MCF 10A (cell line): ENCODE data around the gene HES2. TPM values are rescaled to one million over a fixed set of nuclear protein-coding genes. Genes with fewer than 3 reads are reported as not detected.
A peak's percentile ranks its signal among the peaks of the same experiment; 100 is the strongest.

Experiments
- BruUV-seq: library from RNA; stranded (reverse); fragments of 400-500 nt; replicated peaks from 2 replicates; lab custom pipeline; 2021; lab: Mats Ljungman, UMichigan
- CTCF ChIA-PET: fragments of 300-600 bp; sonication (Branson Sonifier 250); formaldehyde crosslinking; extraction: SDS; loops from one replicate; lab custom pipeline; 2021; ENCODE audit warnings: antibody characterized with exemption, inconsistent platforms; lab: Yijun Ruan, JAX
- POLR2A ChIA-PET: fragments of 300-600, 350-650 bp; sonication (Branson Sonifier 250); formaldehyde crosslinking; extraction: SDS; loops from one replicate; lab custom pipeline; 2020; ENCODE audit warnings: antibody characterized with exemption, inconsistent platforms; lab: Yijun Ruan, JAX
- DNase-seq: peaks from one replicate; pipeline ENCODE4 v3.0.0-alpha.2; 2018; ENCODE audit not compliant: unreplicated experiment
- H3K27ac Mint-ChIP-seq: one replicate; pipeline ENCODE4 v1.8.0; 2022; ENCODE audit warnings: mild to moderate bottlenecking, low read depth, mixed read lengths; ENCODE audit not compliant: unreplicated experiment
- H3K27me3 Mint-ChIP-seq: one replicate; pipeline ENCODE4 v1.8.0; 2022; ENCODE audit warnings: mixed read lengths; ENCODE audit not compliant: insufficient read depth, unreplicated experiment
- H3K36me3 Mint-ChIP-seq: one replicate; pipeline ENCODE4 v1.8.0; 2022; ENCODE audit warnings: mild to moderate bottlenecking, moderate library complexity, mixed read lengths; ENCODE audit not compliant: insufficient read depth, unreplicated experiment
- H3K4me1 Mint-ChIP-seq: one replicate; pipeline ENCODE4 v1.8.0; 2022; ENCODE audit warnings: mixed read lengths; ENCODE audit not compliant: insufficient read depth, unreplicated experiment
- H3K4me3 Mint-ChIP-seq: one replicate; pipeline ENCODE4 v1.8.0; 2022; ENCODE audit warnings: mild to moderate bottlenecking, moderate library complexity, mixed read lengths; ENCODE audit not compliant: unreplicated experiment
- H3K9me3 Mint-ChIP-seq: one replicate; pipeline ENCODE4 v1.8.0; 2022; ENCODE audit warnings: mixed read lengths; ENCODE audit not compliant: unreplicated experiment
- intact Hi-C: fragments of 100-400 bp; cut with micrococcal nuclease; formaldehyde crosslinking; loops from 2 replicates; pipeline ENCODE4 v1.14.1; 2022
- total RNA-seq: library from RNA; stranded (reverse); gene quantifications from 2 replicates; pipeline ENCODE4 v1.2.3, GENCODE V29; 2022
- TF ChIP-seq, protein P1 (sequence below): fragments of 200-600 bp; IDR thresholded peaks from one replicate; pipeline ENCODE4 v1.8.0; 2022; ENCODE audit warnings: antibody characterized with exemption, mild to moderate bottlenecking; ENCODE audit not compliant: unreplicated experiment

HES2 gene
- total RNA-seq, 1 experiment from 2014 or later: 7.6 TPM

DNA sequence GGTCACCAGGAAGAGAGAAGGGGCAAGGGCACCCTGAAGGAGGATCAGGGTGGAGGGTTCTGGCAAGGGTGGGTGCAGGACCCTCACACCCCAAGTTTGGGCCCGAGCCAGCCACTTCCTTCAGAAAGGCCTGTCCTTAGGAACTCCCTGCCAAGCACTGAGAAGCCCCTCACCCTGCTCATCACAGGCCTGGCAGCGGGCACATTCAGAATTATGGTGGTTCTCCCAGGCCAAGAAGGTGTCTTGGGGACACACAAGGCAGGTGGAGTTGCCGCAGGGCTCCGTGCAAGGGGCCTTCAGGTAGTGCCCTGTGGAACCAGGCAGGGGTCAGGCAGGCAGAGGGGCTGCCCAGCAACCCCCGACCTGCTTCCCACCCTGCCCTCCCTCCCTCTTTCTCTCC, 45.2 kb upstream of the HES2 start:
- no peak for DNase-seq
- Mint-ChIP-seq H3K9me3 (no peaks in the 10 kb centered on the region), H3K4me1 (peaks cover 5% of the 10 kb centered on the region), H3K4me3 (no peak overlapping the region), H3K27ac (peak overlapping the region; percentile 68), H3K36me3 (peaks cover 47% of the 10 kb centered on the region), H3K27me3 (no peaks in the 10 kb centered on the region)
- TF ChIP-seq, protein P1, sequence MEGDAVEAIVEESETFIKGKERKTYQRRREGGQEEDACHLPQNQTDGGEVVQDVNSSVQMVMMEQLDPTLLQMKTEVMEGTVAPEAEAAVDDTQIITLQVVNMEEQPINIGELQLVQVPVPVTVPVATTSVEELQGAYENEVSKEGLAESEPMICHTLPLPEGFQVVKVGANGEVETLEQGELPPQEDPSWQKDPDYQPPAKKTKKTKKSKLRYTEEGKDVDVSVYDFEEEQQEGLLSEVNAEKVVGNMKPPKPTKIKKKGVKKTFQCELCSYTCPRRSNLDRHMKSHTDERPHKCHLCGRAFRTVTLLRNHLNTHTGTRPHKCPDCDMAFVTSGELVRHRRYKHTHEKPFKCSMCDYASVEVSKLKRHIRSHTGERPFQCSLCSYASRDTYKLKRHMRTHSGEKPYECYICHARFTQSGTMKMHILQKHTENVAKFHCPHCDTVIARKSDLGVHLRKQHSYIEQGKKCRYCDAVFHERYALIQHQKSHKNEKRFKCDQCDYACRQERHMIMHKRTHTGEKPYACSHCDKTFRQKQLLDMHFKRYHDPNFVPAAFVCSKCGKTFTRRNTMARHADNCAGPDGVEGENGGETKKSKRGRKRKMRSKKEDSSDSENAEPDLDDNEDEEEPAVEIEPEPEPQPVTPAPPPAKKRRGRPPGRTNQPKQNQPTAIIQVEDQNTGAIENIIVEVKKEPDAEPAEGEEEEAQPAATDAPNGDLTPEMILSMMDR: no peak
- ChIA-PET POLR2A (interaction anchor here (0.7 kb wide), 1 partner anchor 25 kb away, joined by 4 read pairs; no protein-coding TSS in a partner anchor), CTCF (interaction anchor here (0.5 kb wide), 1 partner anchor 93 kb away, joined by 3 read pairs; no protein-coding TSS in a partner anchor)
- intact Hi-C loops: no loop called here
- no TSS peak for BruUV-seq

DNA sequence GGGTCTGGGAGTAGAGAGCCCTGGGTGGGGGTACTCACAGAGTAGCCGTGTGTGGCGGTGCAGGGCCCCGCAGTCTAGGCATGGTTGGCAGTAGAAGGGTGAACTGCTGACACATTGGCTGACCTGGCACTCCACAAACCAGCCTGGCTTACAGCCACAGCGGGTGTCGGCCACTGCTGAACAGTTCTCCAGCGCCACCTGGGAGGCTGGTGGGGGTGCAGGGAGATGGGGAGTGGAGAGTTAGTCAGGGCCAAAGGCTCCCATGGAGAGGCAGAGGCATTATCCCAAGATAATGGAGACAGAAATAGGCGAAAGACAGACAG, 44.8 kb upstream of the HES2 start:
- Mint-ChIP-seq H3K9me3 (no peaks in the 10 kb centered on the region), H3K4me1 (peaks cover 5% of the 10 kb centered on the region), H3K27me3 (no peaks in the 10 kb centered on the region), H3K4me3 (no peak overlapping the region), H3K27ac (peak overlapping the region; percentile 68), H3K36me3 (peaks cover 45% of the 10 kb centered on the region)
- DNase-seq: peak; percentile 41
- intact Hi-C loops: no loop called here
- CTCF ChIA-PET: interaction anchor here (0.5 to 0.6 kb wide), 2 partner anchors 93 to 1178 kb away, joined by 3 read pairs; no protein-coding TSS in a partner anchor
- BruUV-seq: no TSS peak
- TF ChIP-seq, protein P1: no peak
- POLR2A ChIA-PET: interaction anchor here (0.7 to 1.0 kb wide), 2 partner anchors 26 to 60 kb away, joined by 4 read pairs; no protein-coding TSS in a partner anchor

DNA sequence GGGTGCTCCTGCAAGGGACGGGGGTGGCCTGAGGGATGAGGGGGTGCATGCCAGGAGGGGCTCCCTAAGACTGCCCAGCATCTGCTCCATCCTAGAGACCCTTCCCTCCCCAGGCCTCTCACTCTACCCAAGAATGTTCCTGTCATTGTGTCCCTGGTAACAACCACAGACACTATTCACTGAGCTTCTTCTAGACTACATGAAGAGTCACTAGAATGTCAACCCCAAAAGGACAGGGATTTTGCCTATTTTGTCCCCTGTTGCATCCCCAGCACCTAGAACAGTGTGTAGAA, 43.3 kb upstream of the HES2 start:
- Mint-ChIP-seq H3K4me1 (peaks cover 5% of the 10 kb centered on the region), H3K4me3 (no peak overlapping the region), H3K27me3 (no peaks in the 10 kb centered on the region), H3K9me3 (no peaks in the 10 kb centered on the region), H3K27ac (no peak overlapping the region), H3K36me3 (peaks cover 43% of the 10 kb centered on the region)
- TF ChIP-seq, protein P1: no peak
- ChIA-PET CTCF (interaction anchor here (0.8 to 1.7 kb wide), 3 partner anchors 14 to 144 kb away, joined by 3 to 7 read pairs (median 4); no protein-coding TSS in a partner anchor), POLR2A (no interaction called here)
- DNase-seq: no peak
- no TSS peak for BruUV-seq
- intact Hi-C loops: no loop called here

DNA sequence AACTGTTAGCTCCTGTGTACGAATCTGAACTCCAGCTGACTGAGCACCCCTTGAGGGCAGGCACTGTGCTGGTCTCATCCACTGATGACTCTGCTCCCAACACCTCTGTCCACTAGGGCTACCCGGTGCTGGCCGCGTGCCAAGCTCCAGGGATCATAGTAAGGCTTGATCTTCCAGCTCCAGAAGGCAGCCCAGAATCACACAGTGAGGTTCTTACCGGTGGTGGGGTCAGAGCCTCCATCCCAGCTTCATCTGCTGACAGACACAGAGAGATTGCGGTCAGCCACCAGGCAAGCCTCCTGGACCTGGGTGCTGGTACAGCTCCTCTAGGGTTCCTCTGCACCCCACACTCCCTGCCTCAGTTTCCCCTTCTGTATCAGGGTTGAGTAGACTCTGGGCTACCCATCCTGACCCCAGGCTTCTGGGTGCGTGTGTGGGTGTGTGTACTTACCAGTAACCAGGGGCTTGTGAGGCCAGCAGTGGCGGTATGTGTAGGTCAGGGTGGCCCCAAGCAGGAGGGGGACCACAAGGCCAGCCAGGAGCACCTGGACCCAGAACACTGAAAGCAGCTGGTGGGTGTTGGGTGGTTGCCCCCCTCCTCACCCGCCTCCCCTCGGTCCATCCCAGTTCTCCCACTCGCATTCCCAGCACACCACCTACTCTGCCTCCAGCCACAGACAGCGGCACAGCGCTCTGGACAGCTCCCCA, 42.8 kb upstream of the HES2 start:
- Mint-ChIP-seq H3K36me3 (peaks cover 40% of the 10 kb centered on the region), H3K27me3 (no peaks in the 10 kb centered on the region), H3K4me1 (peaks cover 5% of the 10 kb centered on the region), H3K27ac (no peak overlapping the region), H3K4me3 (no peak overlapping the region), H3K9me3 (no peaks in the 10 kb centered on the region)
- no peak for DNase-seq
- ChIA-PET CTCF (interaction anchor here (0.8 to 1.7 kb wide), 5 partner anchors 14 to 143 kb away, joined by 3 to 7 read pairs (median 4); no protein-coding TSS in a partner anchor), POLR2A (no interaction called here)
- TF ChIP-seq, protein P1: no peak
- intact Hi-C loops: no loop called here
- no TSS peak for BruUV-seq
